ENCODE results near the gene RPL29.

The RPL29 gene

GRCh38 chr3:51955893-51956770 is 39.6 kb downstream of the RPL29 start:
- TF ChIP-seq, protein P1, sequence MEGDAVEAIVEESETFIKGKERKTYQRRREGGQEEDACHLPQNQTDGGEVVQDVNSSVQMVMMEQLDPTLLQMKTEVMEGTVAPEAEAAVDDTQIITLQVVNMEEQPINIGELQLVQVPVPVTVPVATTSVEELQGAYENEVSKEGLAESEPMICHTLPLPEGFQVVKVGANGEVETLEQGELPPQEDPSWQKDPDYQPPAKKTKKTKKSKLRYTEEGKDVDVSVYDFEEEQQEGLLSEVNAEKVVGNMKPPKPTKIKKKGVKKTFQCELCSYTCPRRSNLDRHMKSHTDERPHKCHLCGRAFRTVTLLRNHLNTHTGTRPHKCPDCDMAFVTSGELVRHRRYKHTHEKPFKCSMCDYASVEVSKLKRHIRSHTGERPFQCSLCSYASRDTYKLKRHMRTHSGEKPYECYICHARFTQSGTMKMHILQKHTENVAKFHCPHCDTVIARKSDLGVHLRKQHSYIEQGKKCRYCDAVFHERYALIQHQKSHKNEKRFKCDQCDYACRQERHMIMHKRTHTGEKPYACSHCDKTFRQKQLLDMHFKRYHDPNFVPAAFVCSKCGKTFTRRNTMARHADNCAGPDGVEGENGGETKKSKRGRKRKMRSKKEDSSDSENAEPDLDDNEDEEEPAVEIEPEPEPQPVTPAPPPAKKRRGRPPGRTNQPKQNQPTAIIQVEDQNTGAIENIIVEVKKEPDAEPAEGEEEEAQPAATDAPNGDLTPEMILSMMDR (IDR thresholded peaks at IDR 0.05; ENCODE audit: insufficient read depth, missing control alignments) = peak; percentile 18
- DNase-seq (ENCODE audit: insufficient read length, low spot score) (no peak), FAIRE-seq (no peak)

DNA sequence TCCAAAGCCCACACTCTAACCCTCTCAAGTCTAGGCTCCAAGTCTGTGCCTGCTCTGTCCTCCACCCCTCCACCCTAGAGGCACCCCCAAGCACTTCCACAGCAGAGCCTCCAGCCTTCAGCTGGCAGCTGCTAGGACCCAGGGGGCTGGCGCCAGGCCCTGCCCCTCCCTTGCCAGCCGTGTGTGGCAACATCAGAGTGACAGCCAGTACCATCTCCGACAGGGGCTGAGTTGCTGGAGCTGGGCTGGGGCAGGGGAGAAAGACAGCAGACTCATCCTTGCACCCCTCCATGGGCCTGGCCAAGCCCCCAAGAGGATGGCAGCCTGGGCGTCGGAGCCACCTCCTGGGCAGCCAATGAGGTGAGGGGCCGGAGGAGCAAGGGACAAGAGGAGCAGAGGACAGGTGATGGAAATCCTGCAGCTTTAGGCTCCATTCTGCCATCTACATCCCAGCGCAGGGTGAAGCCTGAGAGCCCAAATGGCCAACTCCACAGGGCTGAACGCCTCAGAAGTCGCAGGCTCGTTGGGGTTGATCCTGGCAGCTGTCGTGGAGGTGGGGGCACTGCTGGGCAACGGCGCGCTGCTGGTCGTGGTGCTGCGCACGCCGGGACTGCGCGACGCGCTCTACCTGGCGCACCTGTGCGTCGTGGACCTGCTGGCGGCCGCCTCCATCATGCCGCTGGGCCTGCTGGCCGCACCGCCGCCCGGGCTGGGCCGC is 40.4 kb downstream of the RPL29 start, which contains the start of gene GPR62:
Gene GPR62 (plus strand): TSS at position 207 of the 718 bp plus-strand sequence. CDS start 272 bp downstream, at position 479.
- FAIRE-seq (no peak), DNase-seq (ENCODE audit: insufficient read length, low spot score) (no peak)
- TF ChIP-seq, protein P1 (IDR thresholded peaks at IDR 0.05; ENCODE audit: insufficient read depth, missing control alignments) = no peak

- DNase-seq (ENCODE audit: insufficient read length, low spot score) = no peak
- FAIRE-seq = no peak
- TF ChIP-seq, protein P1 (IDR thresholded peaks at IDR 0.05; ENCODE audit: insufficient read depth, missing control alignments) = no peak
These were observed 41.0 kb downstream of the RPL29 start for GRCh38 chr3:51954713-51955112.

- TF ChIP-seq, protein P1 (IDR thresholded peaks at IDR 0.05; ENCODE audit: insufficient read depth, missing control alignments) = no peak
- FAIRE-seq = no peak
- DNase-seq (ENCODE audit: insufficient read length, low spot score) = no peak
These were observed 41.6 kb downstream of the RPL29 start for GRCh38 chr3:51954105-51954504.

- no peak for FAIRE-seq
- DNase-seq (ENCODE audit: insufficient read length, low spot score) = no peak
- TF ChIP-seq, protein P1 (IDR thresholded peaks at IDR 0.05; ENCODE audit: insufficient read depth, missing control alignments) = no peak
These were observed 42.2 kb downstream of the RPL29 start for GRCh38 chr3:51953445-51953844.

- TF ChIP-seq, protein P1 (IDR thresholded peaks at IDR 0.05; ENCODE audit: insufficient read depth, missing control alignments) = no peak
- no peak for DNase-seq (ENCODE audit: insufficient read length, low spot score)
- FAIRE-seq = no peak
These were observed 44.8 kb downstream of the RPL29 start for GRCh38 chr3:51950899-51951298.

Measured in D721Med (cell line).